Tibial artery (tissue), 4 donors: ENCODE results near the gene GNG12.

Experiments used
- DNase-seq, 2 donors: peaks; one replicate each; pipeline ENCODE4 v3.0.0-alpha.2; 2019
- H3K27ac ChIP-seq, 2 donors: fragments of 200-600 bp; sonication (generic) in 1 of 2; 1 replicate in 1 of 2; 2 replicates in 1 of 2; pipeline ENCODE4 v1.5.1; 2018 to 2019; ENCODE audit warnings: mild to moderate bottlenecking in 1 of 2
- H3K27me3 ChIP-seq, 2 donors: fragments of 200-600 bp; sonication (generic) in 1 of 2; one replicate each; pipeline versions ENCODE4 v1.5.1 to v1.6.0; 2016 to 2019
- H3K36me3 ChIP-seq, 3 donors: fragments of 200-600 bp; sonication (generic) in 2 of 3; one replicate each; pipeline ENCODE4 v1.5.1; 2016 to 2019; ENCODE audit warnings: mild to moderate bottlenecking in 2 of 3
- H3K4me1 ChIP-seq, 4 donors: fragments of 200-600 bp; sonication (generic) in 2 of 4; 1 replicate in 3 of 4; 2 replicates in 1 of 4; pipeline ENCODE4 v1.5.1; 2016 to 2019
- H3K4me3 ChIP-seq, 2 donors: fragments of 200-600 bp; sonication (generic) in 1 of 2; 1 replicate in 1 of 2; 2 replicates in 1 of 2; pipeline ENCODE4 v1.5.1; 2018 to 2019; ENCODE audit warnings: mild to moderate bottlenecking in 2 of 2
- H3K9me3 ChIP-seq, 3 donors: fragments of 200-600 bp; sonication (generic) in 1 of 3; one replicate each; pipeline ENCODE4 v1.5.1; 2016 to 2019
- CTCF ChIP-seq, 2 experiments: fragments of 200-600 bp in 1 of 2; fragments of 450-650 bp in 1 of 2; IDR thresholded peaks; one replicate each; pipeline ENCODE4 v1.5.1; 2017 to 2019; ENCODE audit warnings: antibody characterized with exemption in 2 of 2, mild to moderate bottlenecking in 1 of 2, moderate library complexity in 1 of 2
- intact Hi-C: fragments of 100-400 bp; cut with DNase I; formaldehyde crosslinking; loops from one replicate; pipeline ENCODE4 v1.15.0; 2023; ENCODE audit warnings: low total_unique reads

The GNG12 gene

GRCh38 chr1:67652800-67653199 is 180.5 kb downstream of the GNG12 start:
- Histone ChIP-seq H3K27me3 (no peaks in the 10 kb centered on the region), H3K9me3 (no peaks in the 10 kb centered on the region), H3K4me1 (peaks cover 0 to 5% (median 2%) of the 10 kb centered on the region in 4 donors), H3K4me3 (no peak overlapping the region), H3K36me3 (no peaks in the 10 kb centered on the region), H3K27ac (no peak overlapping the region)
- TF ChIP-seq CTCF (IDR thresholded peaks at IDR 0.05) = no peak
- DNase-seq = no peak
- intact Hi-C loops = no loop called here
